Stimulated activated CD4-positive, alpha-beta T cell treated with anti-CD3 and anti-CD28 coated beads, Interleukin-12 subunit alpha, Interleukin-12 subunit beta, amount 100 ng/mL, for 4 hours (primary cell): ENCODE measurements around the gene KRTDAP.

Source experiments
- DNase-seq: peaks from one replicate; pipeline ENCODE4 v3.0.0-alpha.2; 2020

The KRTDAP gene

DNA sequence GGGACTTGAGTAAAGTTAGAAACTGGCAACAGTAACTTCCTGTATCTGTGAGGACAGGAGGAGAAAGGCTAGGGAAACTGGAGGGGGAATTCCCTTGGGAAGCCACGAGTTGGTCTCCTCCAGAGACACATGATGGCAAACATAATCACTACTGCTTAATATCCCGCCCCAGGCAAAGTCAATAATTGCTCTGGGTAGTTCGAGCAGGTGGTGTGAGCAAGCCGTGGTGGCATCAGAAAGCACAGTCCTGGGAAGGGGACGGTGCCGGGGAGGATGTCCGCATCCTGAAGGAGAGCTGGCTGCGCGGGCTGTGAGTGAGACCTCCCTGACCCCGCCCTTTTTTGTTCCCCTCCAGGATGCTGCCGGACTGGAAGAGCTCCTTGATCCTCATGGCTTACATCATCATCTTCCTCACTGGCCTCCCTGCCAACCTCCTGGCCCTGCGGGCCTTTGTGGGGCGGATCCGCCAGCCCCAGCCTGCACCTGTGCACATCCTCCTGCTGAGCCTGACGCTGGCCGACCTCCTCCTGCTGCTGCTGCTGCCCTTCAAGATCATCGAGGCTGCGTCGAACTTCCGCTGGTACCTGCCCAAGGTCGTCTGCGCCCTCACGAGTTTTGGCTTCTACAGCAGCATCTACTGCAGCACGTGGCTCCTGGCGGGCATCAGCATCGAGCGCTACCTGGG, 40.8 kb downstream of the KRTDAP start:
- no peak for DNase-seq

GRCh38 chr19:35447606-35448469, 42.4 kb downstream of the KRTDAP start, which contains the start of gene FFAR2:
Gene FFAR2 (plus strand): TSS chr19:35448257. CDS start chr19:35449715, 1,458 bp downstream.
- DNase-seq, result no peak

DNA sequence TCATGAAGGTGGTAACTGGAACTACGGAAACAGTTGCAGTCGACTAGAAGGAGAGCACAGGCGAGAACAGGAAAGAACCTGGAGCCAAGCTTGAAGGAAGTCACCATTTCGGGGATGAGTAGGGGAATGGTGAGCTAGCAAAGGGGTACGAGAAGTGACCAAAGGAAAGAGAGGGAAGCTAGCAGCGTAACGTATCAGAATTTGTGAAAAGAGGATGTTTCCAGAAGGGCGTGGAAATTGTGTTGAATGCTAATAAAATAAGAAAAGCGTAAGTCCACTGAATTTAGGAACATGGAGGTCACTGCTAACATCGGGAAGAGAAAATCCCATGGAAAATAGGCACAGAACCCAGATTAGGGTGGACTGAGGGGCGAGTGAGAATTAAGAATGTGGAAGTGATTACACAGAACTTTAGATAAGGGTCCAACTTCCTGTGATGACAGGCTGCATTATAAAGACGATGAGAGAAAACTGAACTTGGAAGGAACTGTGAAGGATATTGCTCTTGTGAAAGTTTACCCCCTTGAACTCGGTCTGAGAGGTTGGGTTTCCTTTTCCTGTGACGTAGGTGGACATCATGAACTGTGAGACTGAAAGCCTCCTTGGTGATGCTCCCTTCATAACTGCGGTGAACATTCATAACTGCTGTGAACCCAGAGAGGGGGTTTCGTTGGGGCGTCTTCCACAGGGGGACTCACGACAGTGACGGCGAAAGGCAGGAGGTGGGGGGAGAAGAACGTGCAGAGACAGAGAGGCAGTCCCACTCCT, 44.3 kb downstream of the KRTDAP start:
- no peak for DNase-seq

- DNase-seq, result no peak
Measured at GRCh38 chr19:35444735-35445134, 45.5 kb downstream of the KRTDAP start.

GRCh38 chr19:35442091-35442490, 48.2 kb downstream of the KRTDAP start:
- no peak for DNase-seq

- no peak for DNase-seq
Measured at GRCh38 chr19:35439921-35440320, 50.3 kb downstream of the KRTDAP start.

DNA sequence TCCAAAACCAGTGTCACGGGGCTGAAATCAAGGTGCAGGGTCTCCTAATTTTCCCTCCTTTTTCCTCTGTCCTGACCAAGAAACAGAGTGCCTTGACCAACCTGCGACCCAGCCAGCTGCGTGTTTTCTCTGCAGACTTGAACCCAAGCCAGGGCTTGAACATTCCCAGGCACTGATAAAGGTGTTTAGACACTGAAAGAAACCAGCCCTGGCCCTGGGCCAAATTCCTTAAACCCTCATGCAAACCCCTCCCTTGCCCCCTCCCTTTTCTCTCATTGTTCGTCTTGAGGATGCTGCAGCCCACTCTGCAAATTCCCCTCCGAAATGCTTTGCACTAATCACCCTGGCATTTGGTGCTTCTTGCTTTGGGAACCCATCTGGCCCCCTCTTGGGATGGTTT, 51.7 kb downstream of the KRTDAP start:
- DNase-seq, result no peak

DNA sequence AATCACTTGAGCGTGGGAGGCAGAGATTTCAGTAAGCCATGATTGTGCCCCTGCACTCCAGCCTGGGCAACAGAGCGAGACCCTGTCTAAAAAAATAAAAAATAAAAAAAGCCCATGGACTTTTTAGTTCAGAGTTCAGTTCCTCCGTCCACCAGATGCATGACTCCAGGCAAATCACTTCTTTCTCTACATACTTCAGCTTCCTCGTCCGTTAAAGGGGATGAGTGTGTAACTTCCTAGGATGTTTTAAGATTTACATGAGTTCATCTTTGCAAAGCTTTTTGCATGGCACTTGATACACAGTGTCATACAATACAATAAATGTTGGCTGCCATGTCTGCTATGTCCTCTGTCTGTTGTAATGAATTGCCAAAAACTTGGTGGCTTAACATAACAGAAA, 52.2 kb downstream of the KRTDAP start:
- no peak for DNase-seq

DNA sequence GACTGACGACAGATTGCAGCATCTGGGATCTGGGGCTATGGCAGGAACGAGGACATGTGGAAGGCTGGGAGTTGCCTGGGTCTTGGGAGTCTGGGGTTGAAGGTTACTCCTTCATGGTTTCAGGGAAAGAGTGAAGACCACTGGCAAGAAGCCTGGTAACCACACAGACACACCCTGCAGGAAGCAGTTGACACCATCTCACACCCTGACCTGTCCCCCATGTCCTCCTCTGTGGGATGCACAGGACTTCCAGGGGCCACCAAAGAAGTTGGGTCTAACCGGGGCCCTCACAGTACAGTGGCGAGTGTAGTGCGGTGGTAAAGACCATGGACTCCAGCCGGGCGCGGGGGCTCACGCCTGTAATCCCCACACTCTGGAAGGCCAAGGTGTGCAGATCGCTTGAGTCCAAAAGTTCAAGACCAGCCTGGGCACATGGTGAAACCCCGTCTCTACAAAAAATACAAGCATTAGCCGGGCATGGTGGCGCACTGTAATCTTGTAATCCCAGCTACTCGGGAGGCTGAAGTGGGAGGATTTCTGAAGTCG, 52.8 kb downstream of the KRTDAP start:
- DNase-seq, result no peak
